ENCODE results near the gene WASF1. TPM values are rescaled to one million over a fixed set of nuclear protein-coding genes. Genes with fewer than 3 reads are reported as not detected.

WASF1 gene
- total and polyA plus RNA-seq, 2 experiments from 2014 or later, result 27.4 to 30.5 TPM

GRCh38 chr6:110064744-110065524, 114.5 kb downstream of the WASF1 start:
- Mint-ChIP-seq H3K4me1 (peaks cover 12% of the 10 kb centered on the region; the same call in 1 of the 3 replicates), H3K36me3 (ENCODE audit: low read depth) (no peaks in the 10 kb centered on the region), H3K4me3 (no peak overlapping the region), H3K27ac (no peak overlapping the region), H3K27me3 (ENCODE audit: insufficient read depth, low read depth, poor library complexity) (peaks cover 5% of the 10 kb centered on the region), H3K9me3 (no peaks in the 10 kb centered on the region)
- Histone ChIP-seq H3K36me3 (ENCODE audit: insufficient read depth) (no peaks in the 10 kb centered on the region), H4K20me1 (replicated peaks; ENCODE audit: insufficient read depth) (no peaks in the 10 kb centered on the region), H3K4me2 (no peak overlapping the region), H3K4me1 (ENCODE audit: insufficient read depth) (no peaks in the 10 kb centered on the region), H3K27ac (ENCODE audit: low read depth) (no peak overlapping the region), H3K79me2 (replicated peaks; ENCODE audit: insufficient read depth) (no peaks in the 10 kb centered on the region), H3K4me3 (no peak overlapping the region), H3K27me3 (ENCODE audit: insufficient read depth) (no peaks in the 10 kb centered on the region), H3K9me2 (ENCODE audit: insufficient read depth) (no peaks in the 10 kb centered on the region), H2AFZ (no peak overlapping the region), H3F3A (replicated peaks; ENCODE audit: low read depth) (no peaks in the 10 kb centered on the region)
- ATAC-seq, result no peak
- DNase-seq (ENCODE audit: low spot score), result no peak
- no peak for TF ChIP-seq REST (IDR thresholded peaks at IDR 0.05; ENCODE audit: unreplicated experiment)
- TF ChIP-seq CREB1 (CRISPR knock-in tag; IDR thresholded peaks at IDR 0.05; ENCODE audit: low read depth), result no peak
- TF ChIP-seq ZNF331 (CRISPR knock-in tag; IDR thresholded peaks at IDR 0.05; ENCODE audit: low read depth), result no peak
- TF ChIP-seq JUNB (IDR thresholded peaks at IDR 0.05; ENCODE audit: unreplicated experiment), result no peak
- no peak for TF ChIP-seq NANOG (IDR thresholded peaks at IDR 0.05; ENCODE audit: borderline replicate concordance)
- no peak for TF ChIP-seq EZH2phosphoT487 (IDR thresholded peaks at IDR 0.05; ENCODE audit: unreplicated experiment)
- TF ChIP-seq CTCF (conservative IDR thresholded peaks at IDR 0.05; ENCODE audit: low read depth in 2 of 2), result no peak

- peaks cover 3% of the 10 kb centered on the region for H3K27me3 Mint-ChIP-seq (ENCODE audit: insufficient read depth, low read depth, poor library complexity)
- Histone ChIP-seq H3K27me3 (ENCODE audit: insufficient read depth) (no peaks in the 10 kb centered on the region), H3K4me3 (no peak overlapping the region), H3K4me2 (no peak overlapping the region), H4K20me1 (replicated peaks; ENCODE audit: insufficient read depth) (no peaks in the 10 kb centered on the region), H3K27ac (ENCODE audit: low read depth) (no peak overlapping the region), H3K4me1 (ENCODE audit: insufficient read depth) (no peaks in the 10 kb centered on the region), H3F3A (replicated peaks; ENCODE audit: low read depth) (no peaks in the 10 kb centered on the region), H2AFZ (peak overlapping the region; percentile 52; the same call in 1 of the 2 replicates), H3K36me3 (ENCODE audit: insufficient read depth) (no peaks in the 10 kb centered on the region), H3K79me2 (replicated peaks; ENCODE audit: insufficient read depth) (no peaks in the 10 kb centered on the region), H3K9me2 (ENCODE audit: insufficient read depth) (no peaks in the 10 kb centered on the region)
- no peaks in the 10 kb centered on the region for H3K36me3 Mint-ChIP-seq (ENCODE audit: low read depth)
- DNase-seq (ENCODE audit: low spot score) (no peak), ATAC-seq (no peak)
- peaks cover 12% of the 10 kb centered on the region; the same call in 1 of the 3 replicates for H3K4me1 Mint-ChIP-seq
- no peaks in the 10 kb centered on the region for H3K9me3 Mint-ChIP-seq
- no peak overlapping the region for H3K4me3 Mint-ChIP-seq
- no peak overlapping the region for H3K27ac Mint-ChIP-seq
- TF ChIP-seq REST (IDR thresholded peaks at IDR 0.05; ENCODE audit: unreplicated experiment), result no peak
Measured at GRCh38 chr6:110063594-110064263, 115.7 kb downstream of the WASF1 start.

Data from GM23338 (cell line).